SK-N-SH treated with all-trans-retinoic acid at 6 μM for 48 hours (cell line): Measurements from ENCODE around the gene CELF3.
"Not testable (repeated sequence)": the region's sequence is repeated elsewhere in the genome, so short reads cannot be mapped to it uniquely, and the experiment has no call there.

Experiments used
- ATAC-seq: fragments of 200-7000 bp; cut with Tn5 transposase; 3 replicates; pipeline ENCODE4 v1.9.1; 2020; ENCODE audit warnings: mild to moderate bottlenecking, moderate library complexity
- ARNTL ChIP-seq: fragments of 450-650 bp; formaldehyde crosslinking; IDR thresholded peaks from 2 replicates; pipeline ENCODE4 v1.5.0; 2020; ENCODE audit warnings: low read depth, mild to moderate bottlenecking, moderate library complexity, borderline replicate concordance
- CSRNP3 ChIP-seq: fragments of 250-450 bp; sonication (Bioruptor Pico); IDR thresholded peaks from 2 replicates; pipeline ENCODE4 v1.5.1; 2021; ENCODE audit warnings: mild to moderate bottlenecking, moderate library complexity
- ESRRG ChIP-seq: fragments of 250-450 bp; sonication (Bioruptor Pico); IDR thresholded peaks from 2 replicates; pipeline ENCODE4 v1.6.1; 2021; ENCODE audit warnings: mild to moderate bottlenecking
- OSR1 ChIP-seq: fragments of 250-450 bp; sonication (Bioruptor Pico); IDR thresholded peaks from 2 replicates; pipeline ENCODE4 v1.8.0; 2022; ENCODE audit warnings: moderate library complexity, mild to moderate bottlenecking, inconsistent platforms
- PPARA ChIP-seq: fragments of 250-450 bp; sonication (Bioruptor Pico); IDR thresholded peaks from 2 replicates; pipeline ENCODE4 v1.5.0; 2020; ENCODE audit warnings: mild to moderate bottlenecking, borderline replicate concordance
- RARB ChIP-seq: fragments of 250-450 bp; sonication (Bioruptor Pico); IDR thresholded peaks from 2 replicates; pipeline ENCODE4 v1.8.0; 2021; ENCODE audit warnings: mild to moderate bottlenecking, moderate library complexity
- SNAI2 ChIP-seq: fragments of 250-450 bp; sonication (Bioruptor Pico); IDR thresholded peaks from 2 replicates; pipeline ENCODE4 v1.5.0; 2020; ENCODE audit warnings: mild to moderate bottlenecking, moderate library complexity
- TCF4 ChIP-seq: fragments of 250-450 bp; sonication (Bioruptor Pico); IDR thresholded peaks from 2 replicates; pipeline ENCODE4 v1.8.0; 2021; ENCODE audit warnings: mild to moderate bottlenecking, moderate library complexity, borderline replicate concordance
- TOX ChIP-seq: fragments of 250-450 bp; sonication (Bioruptor Pico); IDR thresholded peaks from 2 replicates; pipeline ENCODE4 v1.8.0; 2021; ENCODE audit warnings: mild to moderate bottlenecking, moderate library complexity, borderline replicate concordance
- TSHZ2 ChIP-seq: fragments of 250-450 bp; sonication (Bioruptor Pico); IDR thresholded peaks from 2 replicates; pipeline ENCODE4 v1.5.0; 2020; ENCODE audit warnings: mild to moderate bottlenecking, moderate library complexity
- ZC3H10 ChIP-seq: fragments of 250-450 bp; sonication (Bioruptor Pico); IDR thresholded peaks from 2 replicates; pipeline ENCODE4 v1.5.1; 2021; ENCODE audit warnings: mild to moderate bottlenecking, moderate library complexity
- ZNF70 ChIP-seq: fragments of 450-650 bp; formaldehyde crosslinking; IDR thresholded peaks from 2 replicates; pipeline ENCODE4 v1.5.0; 2020; ENCODE audit warnings: mild to moderate bottlenecking, moderate library complexity
- ZNF8 ChIP-seq: fragments of 450-650 bp; formaldehyde crosslinking; IDR thresholded peaks from 2 replicates; pipeline ENCODE4 v1.5.0; 2020; ENCODE audit warnings: mild to moderate bottlenecking, moderate library complexity
- TF ChIP-seq, protein P1 (sequence below): fragments of 250-450 bp; sonication (Bioruptor Pico); IDR thresholded peaks from 2 replicates; pipeline ENCODE4 v1.8.0; 2021; ENCODE audit warnings: low read depth, mild to moderate bottlenecking, moderate library complexity, borderline replicate concordance
- TF ChIP-seq, protein P2 (sequence below): fragments of 250-450 bp; sonication (Bioruptor Pico); IDR thresholded peaks from 2 replicates; pipeline ENCODE4 v1.8.0; 2020; ENCODE audit warnings: mild to moderate bottlenecking, moderate library complexity, borderline replicate concordance
- TF ChIP-seq, protein P3 (sequence below): fragments of 250-450 bp; sonication (Bioruptor Pico); IDR thresholded peaks from 2 replicates; pipeline ENCODE4 v1.5.1; 2020; ENCODE audit warnings: low read depth, mild to moderate bottlenecking, moderate library complexity

The CELF3 gene

GRCh38 chr1:151684128-151684527, 32.5 kb downstream of the CELF3 start:
- no peak for ATAC-seq
- TF ChIP-seq CSRNP3 (CRISPR knock-in tag) (no peak), ZNF70 (CRISPR knock-in tag) (no peak), ARNTL (no peak), OSR1 (CRISPR knock-in tag) (no peak), SNAI2 (CRISPR knock-in tag) (no peak), TCF4 (CRISPR knock-in tag) (no peak), ZNF8 (CRISPR knock-in tag) (no peak), PPARA (CRISPR knock-in tag) (no peak), TSHZ2 (CRISPR knock-in tag) (no peak), ZC3H10 (CRISPR knock-in tag) (no peak), ESRRG (CRISPR knock-in tag) (no peak)
- TF ChIP-seq, protein P1, sequence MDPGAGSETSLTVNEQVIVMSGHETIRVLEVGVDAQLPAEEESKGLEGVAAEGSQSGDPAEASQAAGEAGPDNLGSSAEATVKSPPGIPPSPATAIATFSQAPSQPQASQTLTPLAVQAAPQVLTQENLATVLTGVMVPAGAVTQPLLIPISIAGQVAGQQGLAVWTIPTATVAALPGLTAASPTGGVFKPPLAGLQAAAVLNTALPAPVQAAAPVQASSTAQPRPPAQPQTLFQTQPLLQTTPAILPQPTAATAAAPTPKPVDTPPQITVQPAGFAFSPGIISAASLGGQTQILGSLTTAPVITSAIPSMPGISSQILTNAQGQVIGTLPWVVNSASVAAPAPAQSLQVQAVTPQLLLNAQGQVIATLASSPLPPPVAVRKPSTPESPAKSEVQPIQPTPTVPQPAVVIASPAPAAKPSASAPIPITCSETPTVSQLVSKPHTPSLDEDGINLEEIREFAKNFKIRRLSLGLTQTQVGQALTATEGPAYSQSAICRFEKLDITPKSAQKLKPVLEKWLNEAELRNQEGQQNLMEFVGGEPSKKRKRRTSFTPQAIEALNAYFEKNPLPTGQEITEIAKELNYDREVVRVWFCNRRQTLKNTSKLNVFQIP, result no peak
- TF ChIP-seq, all 23 proteins: peak for 0

DNA sequence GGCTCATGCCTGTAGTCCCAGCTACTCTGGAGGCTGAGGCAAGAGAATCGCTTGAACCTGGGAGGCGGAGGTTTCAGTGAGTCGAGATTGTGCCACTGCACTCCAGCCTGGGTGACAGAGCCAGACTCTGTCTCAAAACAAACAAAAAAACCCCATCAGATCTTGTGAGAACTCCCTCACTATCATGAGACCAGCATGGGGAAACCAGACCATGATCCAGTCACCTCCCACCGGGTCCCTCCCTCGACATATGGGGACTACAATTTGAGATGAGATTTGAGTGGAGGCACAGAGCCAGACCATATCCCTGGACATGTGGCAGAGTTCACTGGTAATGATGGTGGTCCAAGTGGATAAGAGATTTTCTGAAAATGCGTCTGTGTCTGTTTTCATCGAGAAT, 33.7 kb downstream of the CELF3 start:
- ATAC-seq, result not testable (repeated sequence)

DNA sequence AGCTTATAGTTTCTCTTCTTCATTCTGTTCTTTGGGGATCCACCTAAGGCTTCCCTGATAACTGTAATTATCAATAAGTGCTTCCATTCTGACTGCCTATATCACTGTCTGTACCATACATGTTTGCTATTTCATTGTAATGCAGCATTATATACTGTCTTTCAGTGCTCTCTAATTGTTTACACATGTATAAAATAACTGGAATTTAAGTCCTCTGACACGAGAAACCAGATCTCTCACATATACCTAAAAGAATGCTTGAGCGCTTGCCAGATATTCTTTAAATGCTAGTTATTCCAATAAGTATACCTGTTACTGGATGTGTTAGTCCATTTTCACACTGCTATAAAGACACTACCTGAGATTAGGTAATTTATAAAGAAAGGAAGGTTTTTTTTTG, 34.7 kb downstream of the CELF3 start:
- TF ChIP-seq SNAI2 (CRISPR knock-in tag) (no peak), TOX (CRISPR knock-in tag) (no peak), RARB (CRISPR knock-in tag) (no peak), CSRNP3 (CRISPR knock-in tag) (no peak)
- TF ChIP-seq, protein P2, sequence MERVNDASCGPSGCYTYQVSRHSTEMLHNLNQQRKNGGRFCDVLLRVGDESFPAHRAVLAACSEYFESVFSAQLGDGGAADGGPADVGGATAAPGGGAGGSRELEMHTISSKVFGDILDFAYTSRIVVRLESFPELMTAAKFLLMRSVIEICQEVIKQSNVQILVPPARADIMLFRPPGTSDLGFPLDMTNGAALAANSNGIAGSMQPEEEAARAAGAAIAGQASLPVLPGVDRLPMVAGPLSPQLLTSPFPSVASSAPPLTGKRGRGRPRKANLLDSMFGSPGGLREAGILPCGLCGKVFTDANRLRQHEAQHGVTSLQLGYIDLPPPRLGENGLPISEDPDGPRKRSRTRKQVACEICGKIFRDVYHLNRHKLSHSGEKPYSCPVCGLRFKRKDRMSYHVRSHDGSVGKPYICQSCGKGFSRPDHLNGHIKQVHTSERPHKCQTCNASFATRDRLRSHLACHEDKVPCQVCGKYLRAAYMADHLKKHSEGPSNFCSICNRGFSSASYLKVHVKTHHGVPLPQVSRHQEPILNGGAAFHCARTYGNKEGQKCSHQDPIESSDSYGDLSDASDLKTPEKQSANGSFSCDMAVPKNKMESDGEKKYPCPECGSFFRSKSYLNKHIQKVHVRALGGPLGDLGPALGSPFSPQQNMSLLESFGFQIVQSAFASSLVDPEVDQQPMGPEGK (CRISPR knock-in tag), result no peak
- TF ChIP-seq, protein P3, sequence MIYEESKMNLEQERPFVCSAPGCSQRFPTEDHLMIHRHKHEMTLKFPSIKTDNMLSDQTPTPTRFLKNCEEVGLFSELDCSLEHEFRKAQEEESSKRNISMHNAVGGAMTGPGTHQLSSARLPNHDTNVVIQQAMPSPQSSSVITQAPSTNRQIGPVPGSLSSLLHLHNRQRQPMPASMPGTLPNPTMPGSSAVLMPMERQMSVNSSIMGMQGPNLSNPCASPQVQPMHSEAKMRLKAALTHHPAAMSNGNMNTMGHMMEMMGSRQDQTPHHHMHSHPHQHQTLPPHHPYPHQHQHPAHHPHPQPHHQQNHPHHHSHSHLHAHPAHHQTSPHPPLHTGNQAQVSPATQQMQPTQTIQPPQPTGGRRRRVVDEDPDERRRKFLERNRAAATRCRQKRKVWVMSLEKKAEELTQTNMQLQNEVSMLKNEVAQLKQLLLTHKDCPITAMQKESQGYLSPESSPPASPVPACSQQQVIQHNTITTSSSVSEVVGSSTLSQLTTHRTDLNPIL (CRISPR knock-in tag), result no peak
- peak; percentile 70 for ATAC-seq

DNA sequence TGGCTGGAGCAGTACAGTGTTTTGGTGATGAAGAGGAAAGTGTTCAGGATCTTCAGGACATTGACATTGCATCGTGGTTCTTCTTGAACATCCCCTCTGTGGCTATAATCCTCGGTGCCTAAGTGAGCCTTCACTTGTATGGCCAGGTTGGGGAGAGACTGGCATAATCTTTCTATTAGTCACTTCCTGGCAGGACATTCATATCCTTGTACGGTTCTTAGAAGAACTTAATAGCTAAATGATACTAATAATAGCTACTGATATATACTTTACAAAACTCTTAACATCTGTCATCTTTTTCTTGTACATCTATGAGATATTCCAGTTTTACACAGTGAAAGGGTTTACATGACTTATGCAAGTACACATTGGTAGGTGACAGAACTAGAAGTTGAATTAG, 35.8 kb downstream of the CELF3 start:
- peak; percentile 99 for ATAC-seq
- no peak for TF ChIP-seq ZNF8 (CRISPR knock-in tag)
- TF ChIP-seq RARB (CRISPR knock-in tag), result no peak
- TF ChIP-seq TOX (CRISPR knock-in tag), result peak; percentile 56; the same call in 1 of the 2 replicates
